Body of pancreas (tissue), 4 donors: ENCODE data around the gene GTF3C5.

Experiments
- POLR2A ChIP-seq, 3 donors: fragments of 450-650 bp; IDR thresholded peaks; one replicate each; pipeline ENCODE4 v1.6.1; 2016; ENCODE audit warnings: antibody characterized with exemption in 3 of 3, mild to moderate bottlenecking in 2 of 3
- TF ChIP-seq, protein P1 (sequence below), 7 experiments: fragments of 450-650 bp in 4 of 7; fragments of 200-600 bp in 3 of 7; sonication (generic) in 3 of 7; IDR thresholded peaks; one replicate each; pipeline ENCODE4 v1.5.1; 2016 to 2019; ENCODE audit warnings: antibody characterized with exemption in 7 of 7

DNA sequence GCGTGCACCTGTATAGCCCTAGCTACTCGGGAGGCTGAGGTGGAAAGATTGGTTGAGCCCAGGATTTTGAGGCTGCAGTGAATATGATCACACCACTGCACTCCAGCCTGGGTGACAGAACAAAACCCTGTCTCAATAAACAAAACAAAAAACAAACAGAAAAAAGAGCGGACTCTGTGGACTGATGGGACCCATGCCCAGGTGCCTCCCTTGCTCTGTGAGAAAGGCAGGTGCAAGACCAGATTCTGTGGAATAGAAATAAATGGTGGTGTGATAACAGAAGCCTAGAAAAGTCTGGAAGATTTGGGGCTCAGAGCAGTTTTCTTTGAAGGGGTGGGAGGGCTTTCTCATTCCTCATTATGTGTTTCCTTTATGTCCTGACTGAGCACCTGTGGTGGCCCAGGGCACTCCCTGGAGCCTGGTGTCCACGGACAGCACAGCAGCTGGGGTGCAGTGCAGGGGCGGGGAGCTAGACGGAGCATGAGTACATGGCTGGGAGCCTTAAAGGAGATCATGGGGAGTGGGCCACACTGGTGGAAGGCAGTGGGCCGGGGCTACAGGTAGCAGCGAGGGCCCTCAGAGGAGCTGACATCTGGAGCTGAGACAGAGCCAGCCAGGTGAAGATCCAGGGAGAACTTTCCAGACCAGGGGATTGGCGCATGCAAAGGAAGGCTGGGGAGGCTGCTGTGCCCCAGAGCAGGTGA, 15.6 kb downstream of the GTF3C5 start:
- TF ChIP-seq, protein P1, sequence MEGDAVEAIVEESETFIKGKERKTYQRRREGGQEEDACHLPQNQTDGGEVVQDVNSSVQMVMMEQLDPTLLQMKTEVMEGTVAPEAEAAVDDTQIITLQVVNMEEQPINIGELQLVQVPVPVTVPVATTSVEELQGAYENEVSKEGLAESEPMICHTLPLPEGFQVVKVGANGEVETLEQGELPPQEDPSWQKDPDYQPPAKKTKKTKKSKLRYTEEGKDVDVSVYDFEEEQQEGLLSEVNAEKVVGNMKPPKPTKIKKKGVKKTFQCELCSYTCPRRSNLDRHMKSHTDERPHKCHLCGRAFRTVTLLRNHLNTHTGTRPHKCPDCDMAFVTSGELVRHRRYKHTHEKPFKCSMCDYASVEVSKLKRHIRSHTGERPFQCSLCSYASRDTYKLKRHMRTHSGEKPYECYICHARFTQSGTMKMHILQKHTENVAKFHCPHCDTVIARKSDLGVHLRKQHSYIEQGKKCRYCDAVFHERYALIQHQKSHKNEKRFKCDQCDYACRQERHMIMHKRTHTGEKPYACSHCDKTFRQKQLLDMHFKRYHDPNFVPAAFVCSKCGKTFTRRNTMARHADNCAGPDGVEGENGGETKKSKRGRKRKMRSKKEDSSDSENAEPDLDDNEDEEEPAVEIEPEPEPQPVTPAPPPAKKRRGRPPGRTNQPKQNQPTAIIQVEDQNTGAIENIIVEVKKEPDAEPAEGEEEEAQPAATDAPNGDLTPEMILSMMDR (IDR thresholded peaks at IDR 0.05): no peak
- no peak for TF ChIP-seq POLR2A (IDR thresholded peaks at IDR 0.05)
